Medulla oblongata (tissue), 1 donor: ENCODE results near the gene SDC3.

Experiments
- DNase-seq: peaks from one replicate; pipeline ENCODE4 v3.0.0-alpha.2; 2015; ENCODE audit errors: extremely low spot score

The SDC3 gene

DNA sequence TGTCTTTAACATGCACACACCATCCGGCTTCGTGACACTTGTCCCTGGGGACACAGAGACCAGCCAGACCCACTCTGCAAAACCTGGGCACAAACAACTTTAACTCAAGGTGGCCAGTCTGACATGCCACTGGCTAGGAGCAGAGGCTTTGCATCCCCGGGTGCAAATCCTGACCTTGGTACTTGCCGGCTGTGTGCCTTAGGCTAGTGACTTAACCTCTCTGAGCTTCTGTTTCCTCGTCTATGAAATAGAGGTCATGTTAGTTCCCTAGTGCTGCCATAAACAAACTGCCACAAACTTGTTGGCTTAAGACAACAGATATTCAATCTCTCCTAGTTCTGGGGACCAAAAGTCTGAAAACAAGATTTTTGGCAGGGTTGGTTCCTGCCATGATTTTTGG is 60.4 kb downstream of the SDC3 start:
- DNase-seq: no peak

GRCh38 chr1:30847358-30847972 is 61.1 kb downstream of the SDC3 start:
- peak; percentile 90 for DNase-seq

GRCh38 chr1:30846587-30846986 is 62.0 kb downstream of the SDC3 start:
- no peak for DNase-seq

GRCh38 chr1:30845904-30846290 is 62.7 kb downstream of the SDC3 start:
- DNase-seq: no peak

DNA sequence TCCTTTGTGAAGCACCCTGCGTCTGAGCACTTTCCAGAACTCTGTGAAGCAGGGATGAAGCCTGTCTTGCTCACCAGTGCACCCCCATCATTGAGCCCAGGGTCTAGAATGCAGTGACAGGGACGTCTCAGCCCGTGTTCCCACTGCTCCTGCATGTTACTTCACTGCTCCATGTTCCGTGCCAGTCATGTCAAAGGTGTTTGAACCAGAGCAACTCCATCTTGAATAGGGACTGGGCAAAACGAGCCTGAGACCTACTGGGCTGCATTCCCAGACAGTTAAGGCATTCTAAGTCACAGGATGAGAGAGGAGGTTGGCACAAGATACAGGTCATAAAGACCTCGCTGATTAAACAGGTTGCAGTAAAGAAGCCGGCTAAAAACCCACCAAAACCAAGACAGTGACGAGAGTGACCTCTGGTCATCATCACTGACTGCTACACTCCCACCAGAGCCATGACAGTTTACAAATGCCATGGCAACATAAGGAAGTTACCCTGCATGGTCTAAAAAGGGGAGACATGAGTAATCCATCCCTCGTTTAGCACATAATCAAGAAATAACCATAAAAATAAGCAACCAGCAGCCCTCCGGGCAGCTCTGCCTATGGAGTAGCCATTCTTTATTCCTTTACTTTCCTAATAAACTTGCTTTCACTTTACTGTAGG is 63.2 kb downstream of the SDC3 start:
- DNase-seq: no peak

DNA sequence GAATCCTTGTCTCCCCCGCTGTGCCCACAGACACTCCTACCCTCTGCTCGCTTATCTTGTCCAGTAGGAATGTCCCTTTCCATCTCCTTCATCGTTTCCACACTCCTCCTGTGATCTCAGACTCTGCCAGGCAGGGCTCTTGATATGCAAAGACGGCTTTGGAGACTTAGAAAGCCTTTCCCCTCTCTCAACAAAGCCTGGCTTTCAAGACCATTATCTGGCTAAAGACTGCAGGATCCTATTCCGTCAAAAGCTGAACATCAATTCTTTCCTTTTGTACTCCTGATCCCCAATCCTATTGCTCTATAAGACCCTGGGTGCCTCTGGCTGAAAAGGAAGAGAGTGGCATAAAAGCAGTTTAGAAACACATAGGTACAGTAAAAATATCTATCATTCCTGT is 63.9 kb downstream of the SDC3 start:
- no peak for DNase-seq

DNA sequence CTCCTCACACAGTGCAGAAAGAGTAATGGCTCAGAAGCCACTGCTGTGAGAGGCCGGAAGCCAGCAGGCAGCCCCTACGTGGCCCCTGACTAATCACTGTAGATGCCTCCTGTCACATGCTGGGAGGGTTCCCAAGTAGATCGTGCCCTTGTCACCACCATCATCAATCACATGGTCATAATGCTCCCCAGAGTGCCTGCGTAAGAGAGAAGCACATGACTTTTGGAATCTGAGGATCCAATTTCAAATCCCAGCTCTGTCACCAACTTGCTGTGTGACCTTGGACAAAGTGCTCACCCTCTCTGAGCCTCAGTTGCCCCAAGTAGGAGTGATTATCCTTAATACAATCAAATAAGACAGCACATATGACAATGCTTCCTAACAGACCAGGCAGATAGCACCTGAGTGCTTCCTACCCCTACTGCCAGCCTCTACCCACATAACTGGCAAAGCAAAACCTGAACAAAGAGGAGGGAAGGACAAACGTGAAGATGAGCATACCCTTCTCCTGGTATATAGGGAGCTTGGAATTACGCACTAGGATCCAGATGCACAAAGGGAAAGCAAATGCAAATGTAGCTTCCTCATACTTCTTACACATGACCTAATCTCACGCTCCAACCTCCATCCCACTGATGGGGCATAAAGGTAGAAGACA is 65.7 kb downstream of the SDC3 start:
- DNase-seq: no peak

- no peak for DNase-seq
Measured at GRCh38 chr1:30840904-30841598, 67.5 kb downstream of the SDC3 start.

GRCh38 chr1:30839827-30840359 is 68.7 kb downstream of the SDC3 start:
- no peak for DNase-seq

- no peak for DNase-seq
Measured at GRCh38 chr1:30838996-30839395, 69.6 kb downstream of the SDC3 start.

DNA sequence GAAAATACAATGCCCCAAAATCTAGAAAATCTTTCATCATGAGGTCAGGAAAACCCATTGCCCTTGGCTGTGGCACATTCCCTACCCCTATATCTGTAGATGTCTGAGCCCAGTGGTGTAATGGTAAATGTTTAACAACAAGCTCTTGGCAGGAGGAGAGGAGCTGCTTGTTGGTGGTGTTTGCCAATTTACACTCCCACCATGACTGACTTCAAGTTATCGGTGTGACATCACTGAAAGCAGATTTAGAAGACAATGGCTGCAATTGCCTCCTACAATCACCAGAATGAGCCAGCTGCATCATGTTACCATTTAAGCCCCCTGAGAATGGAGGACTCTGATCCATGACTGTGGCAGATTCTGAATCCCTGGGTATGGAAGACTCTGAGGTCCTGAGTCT is 70.9 kb downstream of the SDC3 start:
- DNase-seq: no peak

DNA sequence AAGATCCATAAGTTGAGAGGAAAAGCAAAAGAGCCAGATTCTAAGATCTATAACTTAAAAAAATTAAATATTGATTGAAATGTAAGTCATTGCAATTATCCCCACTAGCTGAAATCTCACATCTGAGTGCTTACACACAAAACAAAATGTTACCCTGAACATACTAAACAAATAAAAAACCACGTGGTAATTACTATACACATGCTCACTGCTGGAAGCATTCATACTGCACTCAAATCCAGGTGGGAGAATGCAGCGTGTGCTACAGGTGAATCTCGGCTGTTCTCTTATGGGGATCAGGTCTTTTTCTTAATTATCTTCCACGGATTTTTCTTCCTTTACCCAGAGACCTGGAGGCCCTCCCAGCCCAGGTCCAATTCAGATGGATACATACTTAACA is 74.3 kb downstream of the SDC3 start:
- no peak for DNase-seq

DNA sequence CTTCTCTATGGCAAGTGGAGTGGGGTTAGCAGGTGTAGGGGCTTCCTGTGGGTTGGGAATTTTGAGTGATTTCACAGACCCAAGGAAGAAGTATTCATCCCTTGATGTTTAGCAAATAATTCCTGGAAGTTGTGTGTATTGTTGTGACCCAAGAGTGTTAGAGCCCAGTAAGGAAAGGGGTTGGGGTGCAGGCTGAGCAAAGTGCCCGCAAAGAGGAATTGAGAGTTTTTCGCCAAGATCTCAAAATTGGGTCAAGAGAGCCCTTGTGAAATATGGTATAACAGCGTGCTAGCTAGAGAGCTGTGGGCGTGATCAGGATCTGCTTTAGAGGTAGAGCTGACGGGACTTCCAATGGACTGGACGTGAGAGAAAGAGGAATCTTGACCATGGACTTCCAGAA is 78.0 kb downstream of the SDC3 start:
- no peak for DNase-seq

DNA sequence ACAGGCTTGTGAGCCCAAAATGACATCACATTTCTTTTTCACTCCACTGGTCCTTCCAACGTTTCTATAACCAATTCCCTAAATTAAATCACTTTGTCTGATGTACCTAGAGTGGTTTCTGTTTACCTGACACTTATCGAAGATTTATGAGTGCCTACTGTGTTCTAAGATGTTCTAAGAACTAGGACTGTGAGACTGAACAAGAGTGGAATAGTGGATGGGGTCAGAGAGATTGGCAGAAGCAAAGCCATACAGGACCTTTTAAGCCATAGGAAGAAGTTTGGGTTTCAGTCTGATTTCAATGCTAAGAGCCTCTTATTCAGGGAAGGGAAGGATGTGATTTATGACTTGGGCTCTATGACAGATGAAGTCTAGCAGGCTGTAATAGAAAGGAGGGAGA is 78.7 kb downstream of the SDC3 start:
- no peak for DNase-seq

DNA sequence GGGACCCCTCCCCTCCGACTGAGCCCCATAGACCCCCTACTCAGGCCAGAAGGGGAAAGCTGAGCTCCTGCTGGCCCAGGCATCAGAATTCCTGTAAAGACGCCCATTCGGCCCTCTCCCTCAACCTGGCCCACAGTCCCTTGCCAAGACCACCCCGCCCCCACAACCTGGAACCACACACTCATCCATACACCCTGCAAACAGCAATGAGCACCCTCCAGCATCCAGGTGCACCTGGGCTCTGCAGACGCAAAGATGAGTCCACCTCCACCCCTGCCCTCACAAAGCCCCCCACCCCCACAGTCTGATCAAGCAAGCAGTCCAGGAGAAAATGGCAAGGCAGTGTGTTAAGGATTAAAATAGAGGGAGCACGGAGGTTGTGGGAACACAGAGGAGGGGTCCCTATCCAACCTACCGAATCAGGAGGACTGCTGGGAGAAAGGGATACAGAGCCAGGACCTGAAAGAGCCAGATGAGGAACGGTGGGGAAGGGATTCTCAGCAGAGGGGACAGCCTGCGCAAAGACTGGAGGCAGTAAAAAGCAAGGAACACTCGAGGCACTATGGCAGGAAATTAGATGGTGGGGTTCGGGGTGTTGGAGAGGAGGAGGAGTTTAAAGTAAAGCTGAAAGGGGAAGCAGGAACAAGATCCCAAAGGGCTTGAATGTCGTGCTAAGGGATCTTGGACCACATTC is 83.7 kb downstream of the SDC3 start:
- DNase-seq: no peak

- DNase-seq: peak; percentile 98
Measured at GRCh38 chr1:30823969-30824735, 84.4 kb downstream of the SDC3 start.

DNA sequence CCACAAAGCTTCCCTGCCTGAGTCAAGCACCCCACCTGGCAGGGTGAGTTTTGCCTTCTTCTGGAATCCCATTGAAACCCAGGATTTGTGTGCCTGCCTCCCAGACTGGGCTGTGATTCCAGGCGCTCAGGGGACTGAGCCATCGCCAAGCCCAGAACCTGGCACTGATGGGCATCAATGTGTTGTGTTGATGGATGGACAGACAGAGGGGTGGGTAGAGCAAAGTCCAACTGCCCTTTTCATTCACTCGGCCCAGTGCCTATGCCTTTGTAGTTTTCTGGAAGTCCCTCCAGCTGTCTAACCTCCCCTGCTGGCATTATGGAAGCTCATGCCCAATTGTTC is 85.0 kb downstream of the SDC3 start:
- peak; percentile 91 for DNase-seq

DNA sequence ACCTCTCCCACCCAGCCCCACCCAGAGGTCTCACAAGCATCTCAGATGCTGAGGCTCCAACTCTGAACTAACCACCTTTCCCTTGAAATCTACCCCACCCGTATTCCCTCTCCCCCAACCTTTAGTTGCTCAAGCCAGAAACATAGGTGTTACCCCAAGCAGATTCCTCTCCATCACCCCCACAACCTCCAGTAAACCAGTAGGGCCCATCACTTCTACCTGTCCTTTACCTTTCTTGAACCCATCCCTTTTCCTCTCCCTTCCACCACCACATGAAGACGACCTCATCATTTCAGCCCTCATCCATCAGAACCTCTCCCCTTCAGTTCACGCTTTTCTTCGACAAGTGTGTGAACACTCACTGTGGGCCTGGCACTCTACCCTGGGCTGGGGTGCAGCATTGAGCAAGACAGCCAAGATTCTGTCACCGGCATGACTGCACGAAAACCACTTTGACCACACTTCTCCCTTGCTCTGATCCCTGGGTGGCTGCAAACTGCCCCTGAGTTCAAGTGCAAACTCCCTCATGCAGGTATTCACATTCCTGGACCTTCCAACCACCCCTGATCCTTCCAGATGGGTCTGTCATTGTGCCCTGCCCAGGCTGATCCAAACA is 85.5 kb downstream of the SDC3 start:
- peak; percentile 21 for DNase-seq

- no peak for DNase-seq
Measured at GRCh38 chr1:30822006-30822405, 86.6 kb downstream of the SDC3 start.

DNA sequence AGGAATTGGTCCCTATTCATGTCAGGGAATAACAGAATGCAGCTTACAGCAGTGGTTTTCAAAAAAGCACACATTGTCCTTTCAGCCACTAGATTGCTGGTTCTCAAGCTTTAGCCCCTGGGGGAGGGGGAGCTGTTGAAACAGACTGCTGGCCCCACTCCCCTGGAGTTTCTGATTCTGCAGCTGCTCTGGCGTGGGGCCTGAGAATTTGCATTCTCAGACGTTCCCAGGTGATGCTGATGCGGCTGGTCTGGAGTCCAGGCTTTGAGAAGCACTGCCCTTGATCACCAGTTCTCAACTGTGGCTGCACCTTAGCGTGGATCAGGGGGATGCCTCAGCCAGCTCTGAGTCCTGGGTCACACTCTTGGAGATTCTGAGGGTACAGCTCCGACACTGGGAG is 88.3 kb downstream of the SDC3 start:
- DNase-seq: peak; percentile 41
